Sciatic nerve (tissue), 2 donors: ENCODE results near the gene LIFR. TPM values are rescaled to one million over a fixed set of nuclear protein-coding genes. Genes with fewer than 3 reads are reported as not detected.
"Not testable (repeated sequence)": the region's sequence is repeated elsewhere in the genome, so short reads cannot be mapped to it uniquely, and the experiment has no call there.

Experiments used
- ATAC-seq: fragments of 200-7000 bp; cut with Tn5 transposase; one replicate; pipeline ENCODE4 v1.9.1; 2020; ENCODE audit warnings: mild to moderate bottlenecking, moderate library complexity
- DNase-seq: peaks from one replicate; pipeline ENCODE4 v3.0.0-alpha.2; 2020; ENCODE audit warnings: low spot score
- intact Hi-C: fragments of 100-400 bp; cut with DNase I; formaldehyde crosslinking; loops from one replicate; pipeline ENCODE4 v1.14.2; 2022
- total RNA-seq: library from RNA; stranded (reverse); fragmentation: NEBNext Ultra II Directional; extraction: Animal tissue kit (Norgen Biotek cat#: 25700); gene quantifications from one replicate; pipeline ENCODE4 v1.2.1, GENCODE V29; 2021
- donor health status: DM: no; HTN: no; CAD: no.
- donor health status: DM: no; HTN: no; CAD: no.

The LIFR gene
- total RNA-seq, 1 donor from 2014 or later = 106 TPM

- DNase-seq = no peak
- intact Hi-C loops = no loop called here
- ATAC-seq = no peak
These were observed 29.4 kb upstream of the LIFR start for GRCh38 chr5:38585816-38586215.

GRCh38 chr5:38583500-38583899 is 27.1 kb upstream of the LIFR start:
- intact Hi-C loops = loop anchor here (5.0 kb wide), 1 partner anchor 1369 kb away; no protein-coding TSS in a partner anchor
- DNase-seq = no peak
- no peak for ATAC-seq

GRCh38 chr5:38582975-38583319 is 26.5 kb upstream of the LIFR start:
- ATAC-seq = no peak
- intact Hi-C loops = loop anchor here (5.0 kb wide), 1 partner anchor 1369 kb away; no protein-coding TSS in a partner anchor

GRCh38 chr5:38582293-38582974 is 26.0 kb upstream of the LIFR start:
- intact Hi-C loops = loop anchor here (5.0 kb wide), 1 partner anchor 1370 kb away; no protein-coding TSS in a partner anchor
- ATAC-seq (no peak), DNase-seq (no peak)

More at GRCh38 chr5:38582975-38583319, 26.5 kb upstream of the LIFR start:
- DNase-seq = no peak

GRCh38 chr5:38581597-38581996 is 25.2 kb upstream of the LIFR start:
- intact Hi-C loops = loop anchor here (5.0 kb wide), 1 partner anchor 1371 kb away; no protein-coding TSS in a partner anchor
- DNase-seq = no peak
- ATAC-seq = no peak

GRCh38 chr5:38579105-38579504 is 22.7 kb upstream of the LIFR start:
- DNase-seq = no peak
- no peak for ATAC-seq
- intact Hi-C loops = no loop called here

GRCh38 chr5:38576961-38577684 is 20.7 kb upstream of the LIFR start:
- DNase-seq = no peak
- ATAC-seq = no peak
- intact Hi-C loops = no loop called here

GRCh38 chr5:38576442-38576841 is 20.0 kb upstream of the LIFR start:
- intact Hi-C loops = no loop called here
- ATAC-seq (no peak), DNase-seq (no peak)

GRCh38 chr5:38575476-38575875 is 19.0 kb upstream of the LIFR start:
- ATAC-seq (no peak), DNase-seq (no peak)
- intact Hi-C loops = no loop called here

- no peak for ATAC-seq
- DNase-seq = no peak
- intact Hi-C loops = no loop called here
These were observed 17.6 kb upstream of the LIFR start for GRCh38 chr5:38574009-38574408.

- ATAC-seq (no peak), DNase-seq (no peak)
- intact Hi-C loops = no loop called here
These were observed 17.1 kb upstream of the LIFR start for GRCh38 chr5:38573521-38573920.

- no peak for DNase-seq
- intact Hi-C loops = no loop called here
- ATAC-seq = no peak
These were observed 12.7 kb upstream of the LIFR start for GRCh38 chr5:38569180-38569579.

GRCh38 chr5:38567306-38567705 is 10.9 kb upstream of the LIFR start:
- DNase-seq, ATAC-seq, intact Hi-C loops: not testable (repeated sequence)

GRCh38 chr5:38563624-38564023 is 7.2 kb upstream of the LIFR start:
- intact Hi-C loops = no loop called here
- no peak for ATAC-seq

GRCh38 chr5:38562444-38563210 is 6.2 kb upstream of the LIFR start:
- no peak for DNase-seq
- ATAC-seq = no peak
- intact Hi-C loops = no loop called here

More at GRCh38 chr5:38563624-38564023, 7.2 kb upstream of the LIFR start:
- no peak for DNase-seq

- ATAC-seq (no peak), DNase-seq (no peak)
- intact Hi-C loops = no loop called here
These were observed 3.0 kb upstream of the LIFR start for GRCh38 chr5:38559428-38559827.

GRCh38 chr5:38557792-38558191 is 1.3 kb upstream of the LIFR start:
- intact Hi-C loops = no loop called here
- no peak for ATAC-seq
- DNase-seq = no peak

- ATAC-seq (peak; percentile 25), DNase-seq (no peak)
- intact Hi-C loops = no loop called here
These were observed 863 bp upstream of the LIFR start for GRCh38 chr5:38557308-38557710.

- intact Hi-C loops = no loop called here
- ATAC-seq (peak; percentile 50), DNase-seq (peak; percentile 61)
These were observed 303 bp downstream of the LIFR start for GRCh38 chr5:38556088-38556598.
